GM20000 (cell line): ENCODE results near the gene ACE.

Source experiments
- DNase-seq: peaks from one replicate; pipeline ENCODE4 v3.0.0; 2012; ENCODE audit warnings: low spot score
- TF ChIP-seq, protein P1 (sequence below): IDR thresholded peaks from 2 replicates; pipeline ENCODE4 v1.5.1; 2012; ENCODE audit warnings: mild to moderate bottlenecking, control low read depth; ENCODE audit errors: extremely low read depth, missing control alignments

The ACE gene

GRCh38 chr17:63542942-63543821, 66.3 kb downstream of the ACE start:
- no peak for DNase-seq
- TF ChIP-seq, protein P1, sequence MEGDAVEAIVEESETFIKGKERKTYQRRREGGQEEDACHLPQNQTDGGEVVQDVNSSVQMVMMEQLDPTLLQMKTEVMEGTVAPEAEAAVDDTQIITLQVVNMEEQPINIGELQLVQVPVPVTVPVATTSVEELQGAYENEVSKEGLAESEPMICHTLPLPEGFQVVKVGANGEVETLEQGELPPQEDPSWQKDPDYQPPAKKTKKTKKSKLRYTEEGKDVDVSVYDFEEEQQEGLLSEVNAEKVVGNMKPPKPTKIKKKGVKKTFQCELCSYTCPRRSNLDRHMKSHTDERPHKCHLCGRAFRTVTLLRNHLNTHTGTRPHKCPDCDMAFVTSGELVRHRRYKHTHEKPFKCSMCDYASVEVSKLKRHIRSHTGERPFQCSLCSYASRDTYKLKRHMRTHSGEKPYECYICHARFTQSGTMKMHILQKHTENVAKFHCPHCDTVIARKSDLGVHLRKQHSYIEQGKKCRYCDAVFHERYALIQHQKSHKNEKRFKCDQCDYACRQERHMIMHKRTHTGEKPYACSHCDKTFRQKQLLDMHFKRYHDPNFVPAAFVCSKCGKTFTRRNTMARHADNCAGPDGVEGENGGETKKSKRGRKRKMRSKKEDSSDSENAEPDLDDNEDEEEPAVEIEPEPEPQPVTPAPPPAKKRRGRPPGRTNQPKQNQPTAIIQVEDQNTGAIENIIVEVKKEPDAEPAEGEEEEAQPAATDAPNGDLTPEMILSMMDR: no peak

DNA sequence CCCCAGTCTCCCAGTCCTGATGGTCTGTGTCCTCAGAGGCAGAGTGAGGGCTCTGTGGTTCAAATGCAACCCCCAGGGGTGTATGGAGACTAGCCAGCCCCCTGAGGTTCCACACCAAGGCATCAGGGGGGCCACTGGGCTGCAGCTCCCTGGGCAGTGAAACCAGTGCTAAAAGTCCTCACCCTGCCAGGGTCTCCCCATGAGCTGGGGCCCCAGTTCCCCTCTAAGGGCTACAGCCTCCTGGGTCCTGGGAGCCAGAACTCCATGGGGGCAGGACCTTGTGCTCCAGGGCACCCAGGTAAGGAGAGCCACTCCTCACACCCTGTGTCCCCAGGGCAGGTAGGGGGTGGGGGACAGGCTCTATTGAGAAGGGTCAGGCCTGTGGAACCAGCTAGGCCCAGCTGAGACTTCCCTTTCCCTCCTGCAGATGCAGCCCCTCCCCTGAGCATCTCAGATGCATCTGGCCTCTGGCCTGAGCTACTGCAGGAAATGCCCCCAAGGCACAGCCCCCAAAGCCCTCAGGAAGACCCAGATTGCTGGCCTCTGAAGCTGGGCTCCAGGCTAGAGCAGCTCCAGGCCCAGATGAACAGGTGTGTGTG, 67.1 kb downstream of the ACE start:
- no peak for DNase-seq
- TF ChIP-seq, protein P1: no peak

- no peak for DNase-seq
- TF ChIP-seq, protein P1: no peak
Observed at GRCh38 chr17:63544467-63545301, 67.8 kb downstream of the ACE start.

DNA sequence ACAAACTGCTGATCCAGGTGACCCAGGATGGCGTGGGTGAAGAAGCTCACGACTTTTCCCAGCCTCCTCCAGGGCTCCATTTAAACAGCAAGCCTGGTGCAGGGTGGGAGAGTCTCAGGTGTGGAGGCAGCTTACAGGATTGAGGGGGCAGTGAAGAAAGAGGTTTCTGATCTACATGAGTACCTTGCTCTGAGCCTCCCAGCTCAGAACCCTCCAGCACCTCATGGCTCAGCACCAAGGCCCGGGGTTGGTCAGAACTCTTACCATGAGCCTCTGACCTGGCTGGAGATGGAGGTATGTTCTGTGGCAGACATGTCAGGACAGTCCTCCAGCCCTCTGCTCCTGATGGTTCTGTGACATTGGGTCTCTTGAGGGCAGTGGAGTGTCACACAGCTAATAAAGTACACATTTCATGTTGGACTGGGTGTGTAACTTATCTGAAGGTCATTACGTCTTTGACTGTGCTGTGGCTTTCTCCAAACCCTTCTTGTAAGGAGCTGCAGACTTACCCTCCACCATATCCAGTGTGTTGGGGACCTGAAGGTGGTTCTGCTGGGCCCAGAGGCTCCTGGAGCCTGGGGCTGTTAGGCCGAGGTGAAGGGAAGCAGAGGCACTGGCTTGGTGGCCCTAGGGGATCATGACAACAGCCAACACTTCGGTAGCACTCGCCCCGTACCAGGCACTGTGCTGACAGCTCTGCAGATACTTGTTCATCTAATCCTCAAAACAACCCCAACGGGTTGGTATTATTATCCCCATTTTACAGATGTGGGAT, 69.6 kb downstream of the ACE start:
- TF ChIP-seq, protein P1: no peak
- no peak for DNase-seq

- no peak for DNase-seq
- TF ChIP-seq, protein P1: no peak
Observed at GRCh38 chr17:63547083-63547523, 70.2 kb downstream of the ACE start.
